CD4-positive, alpha-beta T cell (primary cell): ENCODE results near the gene DYNC1LI2. TPM values are rescaled to one million over a fixed set of nuclear protein-coding genes. Genes with fewer than 3 reads are reported as not detected.

ENCODE experiments used
- ATAC-seq: fragments of 200-7000 bp; cut with Tn5 transposase; one replicate; pipeline ENCODE4 v1.10.0; 2022; ENCODE audit warnings: mild to moderate bottlenecking; ENCODE audit not compliant: poor library complexity
- CTCF ChIA-PET: fragments of 350-600 bp; sonication (Branson Sonifier 250); formaldehyde crosslinking; loops from one replicate; lab custom pipeline; 2021; ENCODE audit warnings: antibody characterized with exemption, inconsistent platforms; lab: Charles Lee
- POLR2A ChIA-PET: fragments of 350-600 bp; sonication (Branson Sonifier 250); formaldehyde crosslinking; loops from one replicate; lab custom pipeline; 2021; ENCODE audit warnings: antibody characterized with exemption, inconsistent platforms; lab: Charles Lee
- DNase-seq, 14 experiments: peaks; one replicate each; pipeline ENCODE4 v3.0.0-alpha.2; 2013 to 2020; ENCODE audit warnings: mixed read lengths in 2 of 14
- H3K27ac ChIP-seq, 2 donors: one replicate each; pipeline versions ENCODE4 v1.5.1 to v1.7.0; 2013; ENCODE audit warnings: low read length in 2 of 2, low read depth in 1 of 2, mild to moderate bottlenecking in 1 of 2
- H3K27me3 ChIP-seq, 2 experiments: 1 replicate in 1 of 2; 2 replicates in 1 of 2; pipeline versions ENCODE4 v1.6.1 to v1.7.0; 2013; ENCODE audit warnings: low read length in 2 of 2, control low read depth in 1 of 2, mild to moderate bottlenecking in 1 of 2, moderate library complexity in 1 of 2; ENCODE audit not compliant: insufficient read depth in 2 of 2, control insufficient read depth in 1 of 2
- H3K36me3 ChIP-seq: one replicate; pipeline ENCODE4 v1.6.1; 2013; ENCODE audit warnings: low read length, control low read depth; ENCODE audit not compliant: insufficient read depth
- H3K4me1 ChIP-seq: one replicate; pipeline ENCODE4 v1.6.1; 2013; ENCODE audit warnings: low read length, control low read depth; ENCODE audit not compliant: insufficient read depth
- H3K4me3 ChIP-seq: one replicate; pipeline ENCODE4 v1.5.1; 2013; ENCODE audit warnings: mild to moderate bottlenecking, low read length, moderate library complexity
- H3K9me3 ChIP-seq, 2 experiments: 1 replicate in 1 of 2; 2 replicates in 1 of 2; pipeline versions ENCODE4 v1.6.1 to v1.7.0; 2013; ENCODE audit warnings: low read length in 2 of 2, mild to moderate bottlenecking in 2 of 2, control low read depth in 1 of 2, moderate library complexity in 1 of 2; ENCODE audit not compliant: control insufficient read depth in 1 of 2, insufficient read depth in 1 of 2
- H3K27ac Mint-ChIP-seq: one replicate; pipeline ENCODE4 v1.8.0; 2020; ENCODE audit warnings: mixed read lengths
- H3K27me3 Mint-ChIP-seq: one replicate; pipeline ENCODE4 v1.8.0; 2021; ENCODE audit warnings: mixed read lengths
- H3K36me3 Mint-ChIP-seq: one replicate; pipeline ENCODE4 v1.8.0; 2021; ENCODE audit warnings: low read depth, mixed read lengths
- H3K4me1 Mint-ChIP-seq: one replicate; pipeline ENCODE4 v1.8.0; 2021; ENCODE audit warnings: low read depth, mixed read lengths
- H3K4me3 Mint-ChIP-seq: one replicate; pipeline ENCODE4 v1.8.0; 2020; ENCODE audit warnings: mild to moderate bottlenecking, mixed read lengths
- H3K9me3 Mint-ChIP-seq: one replicate; pipeline ENCODE4 v1.8.0; 2020; ENCODE audit warnings: mixed read lengths
- CTCF ChIP-seq: fragments of 200-600 bp; IDR thresholded peaks from one replicate; pipeline ENCODE4 v1.8.0; 2022; ENCODE audit warnings: antibody characterized with exemption, mild to moderate bottlenecking
- intact Hi-C, 2 experiments: fragments of 100-400 bp; cut with DNase I in 1 of 2; cut with micrococcal nuclease in 1 of 2; formaldehyde crosslinking; loops; one replicate each; pipeline versions ENCODE4 v1.15.1 to v1.9.0; 2023 to 2025; cut with DNase I, micrococcal nuclease
- total RNA-seq, 174 experiments: library from RNA in 2 of 174; stranded (reverse) in 2 of 174; gene quantifications; one replicate each; pipeline ENCODE4 v1.2.3 and lab custom pipeline; 2021 to 2026

Gene DYNC1LI2
- total RNA-seq, 2 experiments from 2014 or later, result 81.8 to 82.4 TPM

GRCh38 chr16:66752379-66752778 lies 970 bp upstream of the DYNC1LI2 start:
- Histone ChIP-seq H3K27me3 (peaks cover 0 to 3% of the 10 kb centered on the region in 2 experiments), H3K9me3 (no peaks in the 10 kb centered on the region), H3K4me3 (no peak overlapping the region), H3K27ac (no peak overlapping the region), H3K4me1 (peaks cover 27% of the 10 kb centered on the region), H3K36me3 (peaks cover 16% of the 10 kb centered on the region)
- peak overlapping the region; percentile 75 for H3K4me3 Mint-ChIP-seq
- ATAC-seq (no peak), DNase-seq (no peak)
- intact Hi-C loops, result loop anchor here (5.0 kb wide), 3 partner anchors 145 to 810 kb away; partner anchors contain the start of genes CIAO2B (in 1 of the 2) and CTCF (in 1 of the 2)
- H3K36me3 Mint-ChIP-seq, result peaks cover 29% of the 10 kb centered on the region
- POLR2A ChIA-PET, result interaction anchor here (0.9 to 2.4 kb wide), 4 partner anchors 78 to 1054 kb away, joined by 3 to 13 read pairs (median 4); partner anchors contain the start of genes NAE1, PDP2, RANBP10 and TSNAXIP1
- TF ChIP-seq CTCF, result no peak
- CTCF ChIA-PET, result interaction anchor here (0.8 to 2.0 kb wide), 7 partner anchors 10 to 200 kb away, joined by 3 to 10 read pairs (median 3); partner anchors contain the start of genes CKLF and NAE1
- peaks cover 32% of the 10 kb centered on the region for H3K4me1 Mint-ChIP-seq
- H3K9me3 Mint-ChIP-seq, result no peaks in the 10 kb centered on the region
- H3K27ac Mint-ChIP-seq, result peak overlapping the region; percentile 91
- peaks cover 19% of the 10 kb centered on the region for H3K27me3 Mint-ChIP-seq

- peaks cover 19% of the 10 kb centered on the region for H3K27me3 Mint-ChIP-seq
- H3K27ac Mint-ChIP-seq, result peak overlapping the region; percentile 91
- no peak for DNase-seq
- Histone ChIP-seq H3K36me3 (peaks cover 17% of the 10 kb centered on the region), H3K4me1 (peaks cover 30% of the 10 kb centered on the region), H3K27me3 (peaks cover 0 to 3% of the 10 kb centered on the region in 2 experiments), H3K27ac (no peak overlapping the region), H3K9me3 (no peaks in the 10 kb centered on the region), H3K4me3 (peak overlapping the region; percentile 46)
- peaks cover 32% of the 10 kb centered on the region for H3K4me1 Mint-ChIP-seq
- intact Hi-C loops, result loop anchor here (1.0 to 5.0 kb wide), 5 partner anchors 55 to 810 kb away; partner anchors contain the start of genes CIAO2B (in 1 of the 2), CTCF (in 1 of the 2) and NAE1 (in 1 of the 2)
- ChIA-PET CTCF (interaction anchor here (0.8 to 2.0 kb wide), 7 partner anchors 10 to 199 kb away, joined by 3 to 10 read pairs (median 3); partner anchors contain the start of genes CKLF and NAE1), POLR2A (interaction anchor here (0.6 to 2.4 kb wide), 6 partner anchors 55 to 1055 kb away, joined by 3 to 13 read pairs (median 4); partner anchors contain the start of genes CMTM4, NAE1, PDP2 and RANBP10)
- peaks cover 33% of the 10 kb centered on the region for H3K36me3 Mint-ChIP-seq
- no peak for TF ChIP-seq CTCF
- no peak for ATAC-seq
- H3K4me3 Mint-ChIP-seq, result peak overlapping the region; percentile 75
- no peaks in the 10 kb centered on the region for H3K9me3 Mint-ChIP-seq
Observed at GRCh38 chr16:66751992-66752322, 548 bp upstream of the DYNC1LI2 start.

GRCh38 chr16:66751053-66751302 lies 431 bp downstream of the DYNC1LI2 start:
- Histone ChIP-seq H3K27me3 (no peaks in the 10 kb centered on the region), H3K4me1 (peaks cover 32% of the 10 kb centered on the region), H3K4me3 (peak overlapping the region; percentile 81), H3K9me3 (no peaks in the 10 kb centered on the region), H3K27ac (peak overlapping the region in 1 of 2 donors; percentile 66), H3K36me3 (peaks cover 25% of the 10 kb centered on the region)
- DNase-seq (peak in 3 of 14 experiments; percentile 1 to 5 (median 2)), ATAC-seq (no peak)
- Mint-ChIP-seq H3K4me3 (peak overlapping the region; percentile 88), H3K4me1 (peaks cover 42% of the 10 kb centered on the region), H3K9me3 (no peaks in the 10 kb centered on the region), H3K36me3 (peaks cover 43% of the 10 kb centered on the region), H3K27ac (peak overlapping the region; percentile 91), H3K27me3 (peaks cover 19% of the 10 kb centered on the region)
- TF ChIP-seq CTCF, result no peak
- intact Hi-C loops, result loop anchor here (1.0 to 5.0 kb wide), 5 partner anchors 54 to 811 kb away; partner anchors contain the start of genes CIAO2B (in 1 of the 2), CTCF (in 1 of the 2) and NAE1 (in 1 of the 2)
- POLR2A ChIA-PET, result interaction anchor here (0.6 to 2.4 kb wide), 6 partner anchors 11 to 1056 kb away, joined by 3 to 13 read pairs (median 4); partner anchors contain the start of genes CKLF, CMTM4, NAE1 and PDP2
- CTCF ChIA-PET, result interaction anchor here (0.7 to 2.0 kb wide), 8 partner anchors 10 to 188 kb away, joined by 3 to 10 read pairs (median 5); partner anchors contain the start of gene NAE1
